Measurements from ENCODE around the gene GPC6. TPM values are rescaled to one million over a fixed set of nuclear protein-coding genes. Genes with fewer than 3 reads are reported as not detected.

The GPC6 gene
- total and polyA plus RNA-seq, 2 experiments from 2014 or later = 14.4 to 43.3 TPM

DNA sequence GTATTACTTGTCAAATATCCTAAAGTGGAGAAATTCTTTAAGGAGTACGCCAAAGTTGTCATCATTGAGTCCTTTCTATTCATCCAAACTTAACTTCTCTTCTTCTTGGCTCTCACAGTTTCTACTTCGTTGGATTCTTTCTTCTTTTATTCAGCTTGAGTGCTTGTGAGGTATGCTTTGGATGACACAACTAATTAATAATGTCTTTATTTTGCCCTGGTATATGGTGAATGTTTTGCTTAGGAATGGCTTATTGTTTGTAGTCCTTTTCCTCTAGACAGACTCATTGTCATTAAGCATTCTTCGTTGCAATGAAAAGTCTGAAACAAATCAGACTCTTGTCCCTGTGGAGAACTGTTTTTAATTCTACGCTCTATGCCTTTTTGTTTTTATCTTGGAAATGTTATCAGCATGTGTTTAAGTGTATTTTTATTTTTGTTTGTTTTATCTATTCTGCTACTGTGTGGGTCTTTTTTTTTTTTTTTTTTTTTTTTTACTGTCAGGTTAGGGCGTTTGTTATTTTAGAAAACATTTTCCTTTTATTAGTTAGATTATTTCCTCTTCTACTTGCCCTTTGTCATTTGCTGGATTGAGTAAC lies 471.5 kb downstream of the GPC6 start:
- no peak overlapping the region for H3K4me3 ChIP-seq
- no peaks in the 10 kb centered on the region for H3K27me3 ChIP-seq
- no peaks in the 10 kb centered on the region for H3K36me3 ChIP-seq
- no peak overlapping the region for H3K27ac ChIP-seq
- no peaks in the 10 kb centered on the region for H3K9me3 ChIP-seq (ENCODE audit: low read depth)
- DNase-seq (ENCODE audit: low read depth in 1 of 2, low spot score in 1 of 2) = no peak
- TF ChIP-seq, protein P1, sequence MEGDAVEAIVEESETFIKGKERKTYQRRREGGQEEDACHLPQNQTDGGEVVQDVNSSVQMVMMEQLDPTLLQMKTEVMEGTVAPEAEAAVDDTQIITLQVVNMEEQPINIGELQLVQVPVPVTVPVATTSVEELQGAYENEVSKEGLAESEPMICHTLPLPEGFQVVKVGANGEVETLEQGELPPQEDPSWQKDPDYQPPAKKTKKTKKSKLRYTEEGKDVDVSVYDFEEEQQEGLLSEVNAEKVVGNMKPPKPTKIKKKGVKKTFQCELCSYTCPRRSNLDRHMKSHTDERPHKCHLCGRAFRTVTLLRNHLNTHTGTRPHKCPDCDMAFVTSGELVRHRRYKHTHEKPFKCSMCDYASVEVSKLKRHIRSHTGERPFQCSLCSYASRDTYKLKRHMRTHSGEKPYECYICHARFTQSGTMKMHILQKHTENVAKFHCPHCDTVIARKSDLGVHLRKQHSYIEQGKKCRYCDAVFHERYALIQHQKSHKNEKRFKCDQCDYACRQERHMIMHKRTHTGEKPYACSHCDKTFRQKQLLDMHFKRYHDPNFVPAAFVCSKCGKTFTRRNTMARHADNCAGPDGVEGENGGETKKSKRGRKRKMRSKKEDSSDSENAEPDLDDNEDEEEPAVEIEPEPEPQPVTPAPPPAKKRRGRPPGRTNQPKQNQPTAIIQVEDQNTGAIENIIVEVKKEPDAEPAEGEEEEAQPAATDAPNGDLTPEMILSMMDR (IDR thresholded peaks at IDR 0.05; ENCODE audit: low read depth, low read length) = no peak
- no peaks in the 10 kb centered on the region for H3K4me1 ChIP-seq (ENCODE audit: low read depth)

- Histone ChIP-seq H3K27me3 (no peaks in the 10 kb centered on the region), H3K36me3 (no peaks in the 10 kb centered on the region), H3K4me3 (no peak overlapping the region), H3K27ac (no peak overlapping the region), H3K4me1 (ENCODE audit: low read depth) (no peaks in the 10 kb centered on the region), H3K9me3 (ENCODE audit: low read depth) (no peaks in the 10 kb centered on the region)
- TF ChIP-seq, protein P1 (IDR thresholded peaks at IDR 0.05; ENCODE audit: low read depth, low read length) = no peak
- no peak for DNase-seq (ENCODE audit: low read depth in 1 of 2, low spot score in 1 of 2)
Observed at GRCh38 chr13:93700115-93700514, 473.5 kb downstream of the GPC6 start.

GRCh38 chr13:93708308-93709075 lies 481.9 kb downstream of the GPC6 start:
- Histone ChIP-seq H3K4me1 (ENCODE audit: low read depth) (no peaks in the 10 kb centered on the region), H3K4me3 (no peak overlapping the region), H3K27me3 (no peaks in the 10 kb centered on the region), H3K36me3 (no peaks in the 10 kb centered on the region), H3K27ac (no peak overlapping the region), H3K9me3 (ENCODE audit: low read depth) (no peaks in the 10 kb centered on the region)
- TF ChIP-seq, protein P1 (IDR thresholded peaks at IDR 0.05; ENCODE audit: low read depth, low read length) = no peak
- DNase-seq (ENCODE audit: low read depth in 1 of 2, low spot score in 1 of 2) = no peak

- TF ChIP-seq, protein P1 (IDR thresholded peaks at IDR 0.05; ENCODE audit: low read depth, low read length) = no peak
- no peaks in the 10 kb centered on the region for H3K4me1 ChIP-seq (ENCODE audit: low read depth)
- no peaks in the 10 kb centered on the region for H3K36me3 ChIP-seq
- H3K27me3 ChIP-seq = no peaks in the 10 kb centered on the region
- DNase-seq (ENCODE audit: low read depth in 1 of 2, low spot score in 1 of 2) = no peak
- no peak overlapping the region for H3K27ac ChIP-seq
- H3K4me3 ChIP-seq = no peak overlapping the region
- no peaks in the 10 kb centered on the region for H3K9me3 ChIP-seq (ENCODE audit: low read depth)
Observed at GRCh38 chr13:93709506-93710244, 483.1 kb downstream of the GPC6 start.

GRCh38 chr13:93714171-93714570 lies 487.6 kb downstream of the GPC6 start:
- Histone ChIP-seq H3K36me3 (no peaks in the 10 kb centered on the region), H3K27me3 (no peaks in the 10 kb centered on the region), H3K4me3 (no peak overlapping the region), H3K4me1 (ENCODE audit: low read depth) (no peaks in the 10 kb centered on the region), H3K27ac (no peak overlapping the region), H3K9me3 (ENCODE audit: low read depth) (no peaks in the 10 kb centered on the region)
- TF ChIP-seq, protein P1 (IDR thresholded peaks at IDR 0.05; ENCODE audit: low read depth, low read length) = no peak
- DNase-seq (ENCODE audit: low read depth in 1 of 2, low spot score in 1 of 2) = no peak
